Neural cell (in vitro differentiated cells): ENCODE results near the gene SLC29A4.

Experiments used
- CTCF ChIP-seq: fragments of 450-650 bp; IDR thresholded peaks from 2 replicates; pipeline ENCODE4 v1.5.1; 2014; ENCODE audit warnings: antibody characterized with exemption, mild to moderate bottlenecking, moderate library complexity; ENCODE audit not compliant: poor library complexity, severe bottlenecking
- EP300 ChIP-seq: fragments of 450-650 bp; conservative IDR thresholded peaks from 2 replicates; pipeline ENCODE4 v1.6.1; 2014; ENCODE audit warnings: antibody characterized with exemption, mild to moderate bottlenecking, moderate library complexity; ENCODE audit not compliant: poor library complexity, severe bottlenecking
- MXI1 ChIP-seq: fragments of 450-650 bp; conservative IDR thresholded peaks from 2 replicates; pipeline ENCODE4 v1.6.1; 2014; ENCODE audit warnings: antibody characterized with exemption, mild to moderate bottlenecking; ENCODE audit not compliant: poor library complexity, severe bottlenecking
- POLR2AphosphoS5 ChIP-seq: IDR thresholded peaks from 2 replicates; pipeline ENCODE4 v1.6.1; 2012

DNA sequence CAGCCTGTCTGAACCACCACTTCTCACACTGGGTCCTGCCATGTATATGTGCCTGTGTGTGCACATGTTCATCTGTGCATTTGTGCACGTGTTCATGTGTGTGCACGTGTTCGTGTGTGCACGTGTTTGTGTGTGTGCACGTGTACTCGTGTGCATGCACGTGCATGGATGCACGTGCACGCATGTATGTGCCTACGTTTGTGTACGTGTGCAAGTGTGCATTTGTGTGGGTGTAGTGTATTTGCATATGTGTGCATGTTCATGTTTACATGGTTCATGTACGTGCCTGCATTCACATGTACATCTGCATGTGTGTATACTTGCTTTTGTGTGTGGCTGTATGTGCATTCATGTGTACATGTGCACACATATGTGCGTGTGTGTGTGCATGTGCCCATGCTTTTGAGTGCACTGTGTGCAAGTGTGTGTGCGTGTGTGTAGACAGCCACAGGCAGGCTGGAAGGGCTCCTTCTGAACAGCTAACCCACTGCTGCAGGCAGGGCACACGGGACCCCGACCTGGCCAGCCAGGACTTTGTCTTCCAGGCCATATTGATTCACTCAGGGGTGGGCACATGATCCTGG lies 28.2 kb downstream of the SLC29A4 start:
- TF ChIP-seq CTCF, result no peak
- no peak for TF ChIP-seq MXI1
- TF ChIP-seq POLR2AphosphoS5, result no peak
- no peak for TF ChIP-seq EP300
